ENCODE results near the gene SND1.
A peak's percentile ranks its signal among the peaks of the same experiment; 100 is the strongest.

SND1 gene

DNA sequence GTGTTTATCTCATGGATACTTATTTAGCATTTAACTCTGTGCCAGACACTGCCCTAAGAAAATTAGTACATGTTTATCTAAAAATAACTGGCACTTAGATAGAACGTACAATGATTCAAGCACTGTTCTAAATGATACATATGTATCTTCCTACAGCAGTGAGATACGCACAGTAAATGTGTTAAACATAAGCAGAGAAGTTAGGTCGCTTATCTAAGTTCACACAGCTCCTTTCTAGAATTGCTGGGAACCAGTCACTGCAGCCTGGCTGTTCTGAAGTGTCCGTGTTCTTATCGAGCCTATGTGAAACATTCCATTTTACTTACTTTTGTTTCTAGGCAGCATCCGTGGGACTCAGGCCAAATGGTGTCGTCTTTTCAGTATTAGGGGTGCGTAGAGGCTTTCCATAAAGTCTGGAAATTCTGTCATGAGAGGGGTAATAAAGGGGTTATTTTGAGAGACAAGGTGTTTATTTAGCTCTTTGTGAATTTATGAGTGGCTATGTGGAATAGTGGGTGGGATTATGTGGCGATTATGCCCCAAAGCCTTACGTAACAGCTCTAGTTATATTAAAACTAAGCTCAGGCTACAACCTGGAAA, 186.9 kb downstream of the SND1 start:
- no peak for DNase-seq

DNA sequence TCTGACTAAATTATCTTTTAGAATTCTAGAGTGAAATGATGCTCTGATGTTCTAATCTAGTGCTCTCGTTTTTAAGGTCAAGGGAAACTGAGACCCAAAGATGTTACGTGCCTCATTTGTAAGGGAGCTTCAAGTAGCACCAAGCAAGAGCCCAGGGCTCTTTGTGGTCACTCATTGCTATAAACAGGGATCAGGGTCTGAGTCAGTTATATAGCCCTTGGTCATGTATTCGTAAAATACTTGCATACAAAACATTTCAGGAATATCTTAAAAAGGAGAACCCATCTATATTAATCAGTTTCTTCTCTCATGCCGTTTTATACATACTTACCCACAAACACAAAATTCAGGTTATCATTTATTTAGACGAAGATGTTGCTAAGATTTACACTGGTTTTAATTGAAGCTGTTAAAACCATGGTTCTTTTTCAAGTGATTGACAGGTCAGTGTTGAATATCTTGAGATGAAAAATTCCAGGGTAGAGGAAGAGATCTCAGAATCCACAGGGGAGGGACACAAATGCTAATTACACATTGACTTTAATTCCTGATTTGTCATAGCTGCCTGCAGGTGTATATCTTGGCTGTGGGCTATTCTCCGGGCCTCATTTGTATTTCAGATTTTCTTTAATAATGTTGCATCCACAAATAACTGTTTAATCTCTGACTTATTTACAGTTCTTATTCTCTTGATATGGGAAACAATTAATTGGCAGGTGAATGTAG, 188.4 kb downstream of the SND1 start:
- DNase-seq = no peak

DNA sequence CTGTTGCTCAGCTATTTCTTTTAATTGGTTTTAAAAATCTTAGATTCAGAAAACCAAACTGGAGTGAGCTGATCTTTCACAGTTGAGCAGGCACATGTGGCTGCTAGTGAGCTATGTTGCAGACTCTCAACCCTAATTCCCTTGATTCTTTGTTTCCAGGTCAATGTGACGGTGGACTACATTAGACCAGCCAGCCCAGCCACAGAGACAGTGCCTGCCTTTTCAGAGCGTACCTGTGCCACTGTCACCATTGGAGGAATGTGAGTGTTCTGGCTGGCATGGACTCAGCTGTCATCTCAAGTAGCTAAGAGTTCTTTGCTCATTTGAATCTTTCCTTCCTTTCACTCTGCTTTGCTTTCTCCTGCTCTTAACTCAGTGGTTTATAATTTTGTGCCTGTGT, 192.2 kb downstream of the SND1 start:
- peak; percentile 20 for DNase-seq

DNA sequence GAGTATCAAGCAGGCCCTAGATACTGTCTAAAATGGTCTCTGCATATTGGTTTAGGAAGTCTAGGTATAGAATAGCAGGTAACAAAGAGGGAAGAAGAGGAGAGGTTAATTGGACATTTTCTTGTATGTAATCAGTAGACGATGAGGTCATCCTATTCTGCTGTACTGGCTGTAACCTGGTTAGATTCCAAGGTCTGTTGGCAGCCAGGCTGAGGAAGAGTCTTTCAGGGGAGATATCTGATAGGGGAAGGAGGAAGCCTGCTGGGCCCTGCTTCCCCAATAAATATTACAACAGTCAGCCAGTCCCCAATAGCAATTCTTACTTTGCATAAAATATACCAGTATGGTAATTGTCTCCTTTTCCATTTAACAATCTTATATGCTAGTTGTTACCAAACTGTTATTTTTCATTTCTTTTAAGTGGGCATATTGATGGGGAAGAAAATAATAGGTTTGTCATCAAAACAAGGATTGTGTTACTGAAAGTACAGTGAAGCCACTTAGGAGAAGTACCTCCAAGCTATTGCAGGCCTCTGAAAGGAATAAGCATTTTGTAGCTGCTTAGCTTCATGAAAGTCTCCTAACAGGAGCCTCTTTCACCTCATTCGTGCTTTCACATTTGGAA, 192.8 kb downstream of the SND1 start:
- peak; percentile 17 for DNase-seq

DNA sequence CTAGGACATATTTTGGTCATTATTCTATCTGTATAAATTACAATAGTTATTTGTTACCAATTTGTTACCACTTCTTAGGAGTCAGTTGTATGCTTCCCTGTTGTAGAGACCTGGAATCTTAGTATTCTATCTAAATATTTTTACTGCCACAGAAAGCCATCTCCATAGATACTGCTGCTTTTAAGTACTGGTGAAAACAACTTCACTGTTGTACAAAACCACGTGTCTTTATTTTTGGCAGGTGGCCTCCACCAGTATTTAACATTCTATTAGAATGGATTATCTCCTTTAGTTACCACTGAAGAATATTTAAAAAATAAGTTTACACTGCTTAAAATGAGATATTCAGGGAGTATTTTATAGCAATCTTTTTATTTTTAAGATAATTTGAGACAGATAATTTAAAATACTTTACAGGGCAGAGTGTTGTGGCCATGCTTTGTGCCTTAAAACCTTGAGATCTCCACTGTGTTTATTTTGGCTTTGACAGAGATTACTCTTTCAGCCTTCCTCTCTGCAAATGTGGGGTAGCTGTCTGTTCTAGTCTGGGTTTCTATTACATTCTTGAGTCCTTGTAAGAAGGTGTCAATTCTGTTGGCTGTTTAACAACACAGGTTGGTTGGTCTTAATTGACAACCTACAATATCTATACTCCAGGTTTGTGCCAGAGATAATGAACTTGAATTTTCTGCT, 193.7 kb downstream of the SND1 start:
- peak; percentile 38 for DNase-seq

DNA sequence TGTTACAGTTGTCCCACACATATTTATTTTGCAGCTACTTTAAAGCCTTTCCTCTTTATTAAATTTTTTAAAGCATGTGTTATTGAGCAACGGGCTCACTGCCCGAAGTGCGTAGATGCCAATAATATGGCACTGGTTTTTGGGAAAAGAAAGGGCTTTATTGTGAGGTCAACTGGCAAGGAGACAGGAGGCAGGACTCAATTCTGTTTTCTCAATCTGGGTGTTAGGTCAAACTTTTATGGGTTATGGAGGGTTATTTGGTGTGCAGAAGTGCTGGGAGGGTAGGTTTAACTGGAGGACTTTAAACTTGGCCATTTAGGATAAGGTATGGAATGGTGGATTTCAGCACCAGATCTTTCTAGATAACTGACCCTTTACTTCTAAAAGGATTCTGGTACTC, 195.6 kb downstream of the SND1 start:
- no peak for DNase-seq

DNA sequence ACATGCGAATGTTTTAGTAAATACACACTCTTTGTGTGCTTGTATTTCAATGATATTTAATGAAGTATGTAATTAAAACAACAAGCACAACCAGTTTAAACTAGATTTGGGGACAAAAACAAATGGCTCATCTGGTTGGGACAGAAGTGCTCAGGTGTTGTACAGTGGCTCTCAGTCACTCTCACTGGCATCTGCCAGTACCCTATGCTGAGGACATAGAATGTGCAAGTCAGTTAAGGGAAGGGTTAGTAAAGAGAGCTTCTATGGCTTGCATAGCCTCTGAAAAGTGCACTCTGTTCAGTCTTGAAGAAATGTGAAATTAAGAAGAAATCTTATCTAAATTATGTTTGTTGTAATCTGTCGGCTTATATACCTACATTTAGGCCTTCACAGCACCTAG, 196.2 kb downstream of the SND1 start:
- no peak for DNase-seq

DNA sequence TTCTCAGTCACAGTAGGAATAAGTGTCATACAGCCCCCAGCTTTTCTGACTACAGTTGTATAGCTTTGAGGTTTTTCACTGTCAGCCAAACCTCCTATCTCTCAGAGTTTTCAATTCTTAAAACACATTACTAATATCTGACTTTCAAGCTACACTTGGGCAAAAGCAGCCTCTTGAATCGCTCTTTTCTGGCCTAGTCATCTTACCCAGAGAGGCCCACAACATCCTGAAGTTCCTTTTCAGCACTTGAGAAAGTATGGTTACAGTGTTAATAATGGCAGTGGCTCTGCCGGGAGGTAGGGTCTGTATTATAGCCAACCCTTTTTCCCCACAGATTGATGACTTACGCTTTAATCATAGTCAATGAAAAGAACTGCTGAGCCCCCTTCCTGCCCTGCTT, 198.2 kb downstream of the SND1 start:
- no peak for DNase-seq

DNA sequence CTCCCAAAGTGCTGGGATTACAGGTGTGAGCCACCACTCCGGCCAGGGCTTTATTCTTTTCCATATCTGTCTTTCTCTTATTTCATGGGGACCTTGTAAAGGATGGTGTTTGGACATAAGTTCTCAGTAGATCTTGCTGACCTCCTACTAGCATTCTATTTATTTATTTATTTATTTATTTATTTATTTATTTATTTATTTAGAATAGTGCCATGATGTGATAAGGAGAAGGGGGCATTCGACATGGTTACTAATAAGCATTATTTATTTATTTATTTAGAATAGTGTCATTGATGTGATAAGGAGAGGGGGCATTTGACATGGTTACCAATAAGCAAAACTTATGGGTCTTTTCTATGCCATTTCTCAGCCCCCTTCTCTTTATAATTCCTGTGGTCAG, 202.4 kb downstream of the SND1 start:
- DNase-seq = no peak

DNA sequence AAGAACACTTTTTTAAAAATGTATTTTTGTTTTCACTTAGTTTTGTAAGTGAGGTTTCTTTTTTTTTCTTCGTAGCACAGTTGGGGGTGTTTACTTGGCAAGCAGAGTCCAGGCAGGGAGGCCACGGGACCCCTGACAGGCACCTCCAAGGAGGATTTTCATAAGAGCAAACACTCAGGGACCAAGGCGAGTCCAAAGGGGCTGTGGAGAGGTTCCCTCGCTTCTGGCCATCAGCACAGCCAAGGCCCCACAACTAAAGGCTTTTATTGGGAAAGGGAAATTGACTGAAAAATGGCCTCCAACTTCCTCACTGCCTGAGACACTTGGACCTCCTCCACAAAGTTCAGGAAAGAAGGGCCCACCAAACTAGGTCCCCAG, 205.5 kb downstream of the SND1 start:
- DNase-seq = no peak

DNA sequence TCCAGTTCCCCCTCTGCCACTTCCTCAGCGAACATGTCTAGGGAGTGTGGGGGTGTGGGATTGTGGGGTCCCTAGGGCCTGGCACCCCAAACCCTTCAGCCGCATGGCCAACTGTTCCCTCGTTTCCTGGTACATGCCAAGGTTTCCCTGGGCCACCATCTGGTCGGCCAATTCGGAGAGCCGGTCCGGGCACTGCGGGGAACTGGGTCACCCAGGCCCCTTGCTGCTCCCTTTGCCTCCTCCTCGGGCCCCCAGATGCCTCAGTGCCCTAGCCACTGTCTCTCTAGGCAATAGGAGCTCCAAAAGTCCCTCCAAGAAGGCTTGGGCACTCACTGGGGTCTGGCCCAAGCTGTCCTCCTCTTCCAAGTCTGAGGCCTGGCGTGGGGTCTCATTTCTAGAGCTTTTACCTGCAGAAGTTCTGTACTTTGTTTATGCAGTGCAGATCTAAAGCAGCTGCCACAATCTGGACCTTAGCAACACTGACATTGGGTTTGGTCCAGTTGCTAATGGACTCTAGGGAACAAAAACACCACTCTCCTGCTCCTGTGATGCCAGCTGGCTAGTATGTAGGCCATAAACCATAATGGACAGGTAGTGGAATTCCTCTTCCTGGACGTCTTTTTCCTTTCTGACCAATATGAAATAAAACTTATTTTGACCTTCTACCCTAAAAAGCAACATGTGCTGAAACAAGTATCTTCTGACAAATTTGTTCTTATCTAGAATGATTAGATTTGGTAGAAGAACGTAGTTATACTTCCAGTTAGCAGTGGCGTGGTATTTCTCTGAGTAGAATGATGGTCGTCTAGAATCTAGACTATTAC, 206.3 kb downstream of the SND1 start:
- no peak for DNase-seq

DNA sequence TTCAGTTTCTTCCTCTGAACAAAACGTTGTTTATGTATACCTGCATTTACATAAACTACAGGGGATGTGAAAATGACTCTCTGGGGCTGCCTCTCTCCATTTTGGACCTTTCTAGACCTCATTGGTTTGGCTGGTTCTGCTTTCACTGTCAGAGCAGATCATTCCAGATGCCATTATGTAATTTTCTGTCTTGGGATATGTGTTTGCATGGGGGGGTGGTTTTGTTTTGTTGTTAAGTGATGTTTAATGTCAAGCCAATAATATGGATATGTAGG, 206.9 kb downstream of the SND1 start:
- DNase-seq = no peak

DNA sequence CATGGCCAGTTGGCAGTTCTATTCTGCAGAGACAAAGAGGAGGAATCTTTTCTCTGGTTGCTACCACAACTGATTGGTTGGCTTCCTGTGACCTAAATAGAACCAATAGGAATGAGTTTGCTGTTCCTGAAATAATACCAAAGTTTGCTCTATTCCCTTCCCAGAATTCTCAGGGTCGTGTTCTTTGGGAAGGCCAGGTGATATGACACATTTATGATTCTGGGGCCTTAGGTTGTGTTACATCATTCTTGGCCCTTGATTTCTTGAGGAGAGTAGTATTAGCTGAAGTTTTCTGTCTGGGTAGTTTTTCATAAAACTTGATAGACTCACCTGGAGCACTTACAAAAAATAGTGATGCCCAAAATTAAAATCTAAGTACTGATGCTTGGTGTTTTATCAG, 207.3 kb downstream of the SND1 start:
- no peak for DNase-seq

DNA sequence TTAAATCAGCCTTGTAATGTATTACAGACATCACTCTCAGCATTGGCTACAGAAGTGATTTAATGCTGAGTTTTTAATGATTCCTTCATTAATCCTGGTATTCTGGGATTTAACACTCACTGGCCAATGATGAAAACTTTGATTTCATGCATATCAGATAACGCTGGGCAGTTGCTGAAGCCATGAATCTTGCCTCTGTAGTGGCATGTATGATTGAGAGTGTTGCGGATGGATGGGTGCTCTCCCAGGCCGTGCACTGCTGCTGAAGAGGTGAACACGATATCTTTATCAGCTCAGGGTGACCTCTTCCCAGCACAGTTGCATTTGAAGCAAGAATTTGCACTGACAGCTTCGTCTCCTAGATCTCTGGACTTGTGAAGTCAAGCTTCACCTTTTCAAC, 210.5 kb downstream of the SND1 start:
- no peak for DNase-seq

DNA sequence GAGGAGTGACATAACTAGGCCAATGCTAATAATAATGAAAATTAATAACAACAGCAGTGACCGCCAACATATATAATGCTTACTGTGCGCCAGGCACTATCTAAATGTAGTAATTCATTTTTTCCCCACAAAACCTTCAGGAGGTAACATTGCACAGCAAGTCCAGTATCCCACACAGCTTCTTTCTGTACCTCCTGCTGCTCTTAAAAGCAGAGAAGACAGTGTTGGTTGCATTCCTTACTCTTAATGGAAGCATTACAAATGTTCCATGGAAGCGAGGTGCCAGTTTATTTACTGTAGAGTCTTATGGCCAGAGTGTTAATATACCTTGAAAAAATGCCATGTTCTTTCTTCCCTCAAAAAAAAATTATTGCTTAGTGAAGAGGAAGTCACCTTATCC, 211.1 kb downstream of the SND1 start:
- DNase-seq = no peak

DNA sequence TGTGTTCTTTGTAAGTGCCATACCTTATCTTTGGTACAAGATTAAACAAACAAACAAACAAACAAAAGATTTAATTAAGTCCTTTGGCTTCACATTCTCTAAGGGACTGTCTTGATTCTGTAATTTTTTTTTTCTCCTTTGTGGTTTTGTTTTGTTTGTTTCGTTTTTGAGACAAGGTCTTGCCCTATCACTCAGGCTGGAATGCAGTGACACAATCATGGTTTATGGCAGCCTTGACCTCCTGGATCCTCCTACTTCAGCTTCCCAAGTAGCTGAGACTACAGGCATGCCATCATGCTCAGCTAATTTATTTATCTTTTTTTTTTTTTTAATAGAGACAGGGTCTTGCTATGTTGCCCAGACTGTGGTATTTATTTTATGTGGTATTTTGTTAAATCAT, 213.5 kb downstream of the SND1 start:
- DNase-seq = no peak

DNA sequence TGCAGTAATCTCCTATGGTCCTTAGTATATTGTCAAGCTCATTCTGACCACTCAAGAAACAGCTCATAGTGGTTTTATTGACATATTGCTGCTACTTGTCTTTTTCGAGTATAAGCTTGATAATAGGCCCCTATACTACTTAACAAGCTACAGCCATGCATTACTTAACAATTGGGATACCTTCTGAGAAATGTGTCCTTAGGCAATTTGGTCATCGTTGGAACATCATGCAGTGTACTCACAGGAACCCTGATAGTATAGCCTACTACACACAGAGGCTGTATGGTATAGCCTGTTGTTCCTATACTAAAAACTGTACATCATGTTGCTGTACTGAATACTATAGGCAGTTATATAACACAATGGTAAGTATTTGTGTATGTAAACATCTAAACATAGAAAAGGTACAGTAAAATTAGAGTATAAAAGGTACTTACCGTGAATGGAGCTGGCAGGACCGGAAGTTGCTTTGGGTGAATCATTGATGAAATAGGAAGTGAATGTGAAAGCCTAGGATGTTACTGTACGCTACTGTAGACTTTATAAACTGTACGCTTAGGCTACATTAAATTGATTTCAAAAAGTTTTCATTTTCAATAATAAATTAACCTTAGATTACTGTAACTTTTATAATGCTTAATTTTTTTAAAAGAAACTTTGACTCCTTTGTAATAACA, 218.4 kb downstream of the SND1 start:
- no peak for DNase-seq

DNA sequence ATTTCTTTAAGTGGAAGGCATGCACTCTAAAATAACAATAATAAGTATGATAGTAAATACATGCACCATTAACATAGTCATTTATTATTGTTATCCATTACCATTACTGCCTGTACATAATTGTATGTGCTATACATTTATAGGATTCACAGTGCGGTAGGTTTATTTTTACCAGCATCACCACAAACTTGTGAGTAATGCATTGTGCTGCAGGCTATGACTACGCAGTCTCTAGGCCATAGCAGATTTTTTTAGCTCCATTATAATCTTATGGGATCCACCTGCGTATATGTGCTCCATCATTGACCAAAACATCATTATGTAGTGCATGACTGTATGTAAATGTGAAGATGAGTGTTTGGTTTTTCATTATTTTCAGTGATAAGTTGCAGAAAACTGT, 219.2 kb downstream of the SND1 start:
- DNase-seq = no peak

DNA sequence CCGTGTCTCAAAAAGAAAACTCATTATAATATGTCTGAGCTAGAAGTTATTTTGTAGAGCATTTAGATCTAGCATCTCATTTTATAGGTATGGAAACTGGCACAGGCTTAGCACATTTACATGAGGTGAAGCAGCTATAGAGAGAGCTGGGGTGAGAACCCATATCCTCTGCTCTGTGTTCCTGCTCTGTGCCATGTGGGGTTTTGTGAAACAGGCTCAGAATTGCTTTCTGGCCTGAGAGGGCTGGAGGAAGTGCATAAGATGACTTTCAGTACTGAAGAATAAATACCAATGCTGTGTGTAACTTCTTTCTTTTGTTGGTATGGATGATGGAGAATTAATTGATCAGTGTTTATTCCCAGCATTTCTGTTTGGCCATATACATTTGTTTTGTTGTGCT, 220.1 kb downstream of the SND1 start:
- no peak for DNase-seq

DNA sequence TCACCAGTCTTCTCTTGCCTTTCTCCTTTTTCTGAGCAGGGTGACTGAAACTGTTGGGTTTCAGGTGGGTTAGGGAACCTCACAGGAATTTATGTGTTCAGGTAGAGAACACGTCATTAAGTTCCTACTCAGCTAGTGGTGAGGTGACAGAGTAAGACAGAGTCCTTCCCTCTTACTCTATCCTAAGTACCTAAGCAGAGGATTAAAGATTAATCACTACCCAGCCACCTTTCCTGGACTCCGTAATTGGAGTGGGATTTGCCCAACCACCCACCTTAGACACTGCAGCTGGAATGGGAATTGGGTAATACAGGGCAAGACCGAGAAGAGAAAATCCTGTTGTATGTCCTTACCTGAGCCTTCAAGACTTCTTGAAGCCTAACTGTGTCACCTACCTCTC, 221.2 kb downstream of the SND1 start:
- peak; percentile 91 for DNase-seq

DNA sequence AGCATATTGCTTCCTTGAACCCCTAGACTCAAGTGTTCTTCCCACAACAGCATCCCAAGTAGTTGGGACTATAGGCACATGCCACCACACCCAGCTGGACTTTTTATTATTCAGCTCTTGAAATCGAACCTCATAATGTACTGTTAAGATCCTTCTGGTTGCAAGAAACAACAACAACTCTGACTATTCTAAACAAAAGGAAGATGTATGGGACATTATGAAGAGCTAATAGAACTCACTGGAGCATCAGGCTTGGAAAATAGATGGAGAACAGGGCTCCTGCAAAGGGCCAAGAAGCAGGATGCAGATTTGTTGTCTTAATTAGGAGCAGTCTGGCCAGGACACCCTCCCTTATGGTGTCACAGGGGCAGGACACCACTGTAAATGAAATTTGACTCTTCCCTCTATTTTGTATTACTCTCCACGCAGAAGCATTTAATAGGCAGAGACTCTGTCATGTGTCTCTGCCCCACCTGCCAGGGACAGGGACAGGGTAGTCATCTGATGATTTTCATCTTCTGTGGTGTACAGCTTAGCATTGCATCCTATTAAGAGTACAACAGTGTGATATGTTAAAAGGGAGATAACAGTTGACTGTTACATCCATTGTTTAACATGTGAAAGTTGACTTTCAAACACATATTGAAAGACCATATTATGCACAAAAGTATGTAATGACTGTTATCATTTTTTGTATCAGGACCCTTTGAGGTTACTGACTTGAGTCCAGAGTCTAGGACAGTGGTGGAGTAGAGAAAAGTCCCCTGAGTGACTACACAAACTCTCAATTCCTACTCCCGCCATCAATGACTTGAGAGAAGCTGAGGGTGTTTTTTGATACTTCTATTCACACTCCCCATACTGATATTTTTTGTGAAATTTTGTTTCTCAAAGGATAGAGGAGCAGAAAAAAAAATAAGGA, 222.0 kb downstream of the SND1 start:
- DNase-seq = no peak

All from NCI-H82 (cell line).